Cerebellar cortex (tissue), 1 donor: ENCODE data around the gene SAMM50.
A peak's percentile ranks its signal among the peaks of the same experiment; 100 is the strongest.

Source experiments
- DNase-seq: peaks from one replicate; pipeline ENCODE4 v3.0.0-alpha.2; 2015; ENCODE audit warnings: low spot score

The SAMM50 gene

GRCh38 chr22:43976861-43977795 lies 21.9 kb downstream of the SAMM50 start:
- no peak for DNase-seq

- DNase-seq, result no peak
Measured at GRCh38 chr22:43978558-43978957, 23.3 kb downstream of the SAMM50 start.

GRCh38 chr22:43980579-43980978 lies 25.3 kb downstream of the SAMM50 start:
- no peak for DNase-seq

GRCh38 chr22:43980996-43981395 lies 25.8 kb downstream of the SAMM50 start:
- DNase-seq, result no peak

GRCh38 chr22:43983808-43984207 lies 28.6 kb downstream of the SAMM50 start:
- no peak for DNase-seq

- no peak for DNase-seq
Measured at GRCh38 chr22:43985532-43985931, 30.3 kb downstream of the SAMM50 start.

GRCh38 chr22:43988116-43988820 lies 33.0 kb downstream of the SAMM50 start:
- no peak for DNase-seq

GRCh38 chr22:43988960-43989359 lies 33.7 kb downstream of the SAMM50 start:
- no peak for DNase-seq

- DNase-seq, result no peak
Measured at GRCh38 chr22:43990044-43990443, 34.8 kb downstream of the SAMM50 start.

GRCh38 chr22:43991316-43992020 lies 36.2 kb downstream of the SAMM50 start:
- DNase-seq, result no peak

GRCh38 chr22:43992331-43992821 lies 37.1 kb downstream of the SAMM50 start:
- DNase-seq, result no peak

GRCh38 chr22:43993072-43993760 lies 38.0 kb downstream of the SAMM50 start:
- DNase-seq, result peak; percentile 67

GRCh38 chr22:43994006-43994405 lies 38.8 kb downstream of the SAMM50 start:
- no peak for DNase-seq

- DNase-seq, result no peak
Measured at GRCh38 chr22:43994416-43994815, 39.2 kb downstream of the SAMM50 start.

GRCh38 chr22:43995057-43995685 lies 39.9 kb downstream of the SAMM50 start:
- DNase-seq, result no peak

GRCh38 chr22:43995798-43996169 lies 40.5 kb downstream of the SAMM50 start:
- DNase-seq, result no peak

- DNase-seq, result peak; percentile 60
Measured at GRCh38 chr22:43996170-43996980, 41.1 kb downstream of the SAMM50 start.

- DNase-seq, result no peak
Measured at GRCh38 chr22:43996981-43997265, 41.7 kb downstream of the SAMM50 start.

GRCh38 chr22:43998679-43999264 lies 43.5 kb downstream of the SAMM50 start:
- no peak for DNase-seq

- no peak for DNase-seq
Measured at GRCh38 chr22:43999378-43999777, 44.1 kb downstream of the SAMM50 start.
